K562 (cell line): ENCODE results near the gene RSRC1. TPM values are rescaled to one million over a fixed set of nuclear protein-coding genes. Genes with fewer than 3 reads are reported as not detected.

Experiments used
- DPF2 ChIP-seq: fragments of 450-650 bp; IDR thresholded peaks from 2 replicates; pipeline ENCODE4 v1.6.1; 2016
- HDAC6 ChIP-seq: IDR thresholded peaks from 2 replicates; pipeline ENCODE4 v1.6.1; 2012; ENCODE audit warnings: low read depth, mild to moderate bottlenecking, control low read depth, inconsistent platforms, low read length, moderate library complexity
- JUND ChIP-seq, 2 experiments: IDR thresholded peaks; 2 replicates in 1 of 2; 3 replicates in 1 of 2; pipeline ENCODE4 v1.6.1; 2011; ENCODE audit warnings: borderline replicate concordance in 2 of 2, low read depth in 2 of 2, low read length in 2 of 2, improper control_type of control experiment in 1 of 2, missing biosample characterization in 1 of 2, missing genetic modification characterization in 1 of 2, missing genetic modification reagents in 1 of 2
- SREBF2 ChIP-seq: sonication (generic); formaldehyde crosslinking; IDR thresholded peaks from 2 replicates; pipeline ENCODE4 v1.4.0; 2020; ENCODE audit warnings: mild to moderate bottlenecking, missing genetic modification reagents
- ZNF586 ChIP-seq: fragments of 450-650 bp; formaldehyde crosslinking; conservative IDR thresholded peaks from 2 replicates; pipeline ENCODE4 v1.4.0; 2020; ENCODE audit warnings: mild to moderate bottlenecking, moderate library complexity
- polyA plus RNA-seq, 8 experiments: library from polyadenylated mRNA; depleted of rRNA in 4 of 8; stranded (reverse) in 5 of 8; unstranded in 3 of 8; fragments of >200 nt; fragmentation: Nextera tagmentation in 2 of 8; fragmentation: Illumina TruSeq in 1 of 8; extraction: Ambion mirVana in 2 of 8; extraction: Trizol in 1 of 8; gene quantifications; 2 replicates each; pipeline versions ENCODE4 v1.2.1 to v1.2.3, GENCODE V29; 2011 to 2014; ENCODE audit warnings: inconsistent platforms in 1 of 8, missing spikeins in 1 of 8
- total RNA-seq, 7 experiments: library from RNA; depleted of rRNA in 6 of 7; stranded (reverse); fragments of >200 nt in 6 of 7; fragmentation: Illumina TruSeq in 2 of 7; extraction: Trizol in 2 of 7; gene quantifications; 2 replicates each; pipeline versions ENCODE4 v1.2.1 to v1.2.3, GENCODE V29; 2011 to 2021; ENCODE audit warnings: low replicate concordance in 1 of 7
- TF ChIP-seq, protein P1 (sequence below): fragments of 450-650 bp; IDR thresholded peaks from 2 replicates; pipeline ENCODE4 v1.6.1; 2016; ENCODE audit warnings: mild to moderate bottlenecking, moderate library complexity
- TF ChIP-seq, protein P2 (sequence below): fragments of 150-350 bp; conservative IDR thresholded peaks from 2 replicates; pipeline ENCODE4 v1.6.1; 2014; ENCODE audit warnings: low read length

The RSRC1 gene
- total and polyA plus RNA-seq, 9 of the 15 experiments (the other 6 are each of a cell fraction or from before 2014, with no cell fraction given), result 19.3 to 128 (median 75.5) TPM

DNA sequence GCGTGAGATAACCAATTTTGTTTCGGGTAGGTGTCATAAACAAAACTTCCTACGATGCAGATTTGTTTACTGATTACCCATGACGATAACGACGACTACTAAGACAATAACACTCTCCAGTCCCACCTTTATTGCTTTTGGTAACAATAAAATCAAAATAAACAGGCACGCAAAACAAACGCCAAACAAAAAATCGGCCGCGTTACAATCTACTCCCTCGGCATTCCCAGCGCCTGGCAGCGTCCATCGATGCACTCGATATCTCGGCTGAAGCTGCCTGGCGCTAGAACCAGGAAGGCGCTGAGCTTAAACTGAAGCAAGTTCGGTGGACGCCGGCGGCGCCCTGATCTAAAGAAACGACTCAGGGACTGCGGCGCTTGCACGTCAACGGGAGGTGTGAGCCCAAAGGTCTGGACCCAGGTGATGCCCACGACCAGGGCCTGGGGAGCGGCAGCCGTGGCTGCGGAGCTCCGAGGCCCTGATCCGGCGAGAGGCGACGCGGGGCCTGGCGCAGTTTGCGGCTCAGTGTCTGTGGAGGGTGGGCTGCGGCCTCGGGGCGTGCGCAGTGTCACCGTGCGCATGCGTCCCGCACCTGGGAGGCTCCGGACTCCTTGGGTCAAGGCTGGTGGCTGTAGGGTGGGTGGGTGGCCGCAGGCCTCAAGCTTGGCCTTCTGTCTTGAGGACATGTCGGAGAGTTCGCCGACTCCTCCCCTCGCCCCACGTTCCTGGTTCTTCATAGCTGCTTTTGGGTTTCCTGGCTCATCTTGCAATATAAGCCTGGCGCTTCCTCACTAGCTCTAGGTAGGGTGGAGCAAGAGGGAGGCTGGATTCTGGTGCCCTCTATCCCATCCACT lies at the start of gene RSRC1 (continued):
- TF ChIP-seq, protein P1, sequence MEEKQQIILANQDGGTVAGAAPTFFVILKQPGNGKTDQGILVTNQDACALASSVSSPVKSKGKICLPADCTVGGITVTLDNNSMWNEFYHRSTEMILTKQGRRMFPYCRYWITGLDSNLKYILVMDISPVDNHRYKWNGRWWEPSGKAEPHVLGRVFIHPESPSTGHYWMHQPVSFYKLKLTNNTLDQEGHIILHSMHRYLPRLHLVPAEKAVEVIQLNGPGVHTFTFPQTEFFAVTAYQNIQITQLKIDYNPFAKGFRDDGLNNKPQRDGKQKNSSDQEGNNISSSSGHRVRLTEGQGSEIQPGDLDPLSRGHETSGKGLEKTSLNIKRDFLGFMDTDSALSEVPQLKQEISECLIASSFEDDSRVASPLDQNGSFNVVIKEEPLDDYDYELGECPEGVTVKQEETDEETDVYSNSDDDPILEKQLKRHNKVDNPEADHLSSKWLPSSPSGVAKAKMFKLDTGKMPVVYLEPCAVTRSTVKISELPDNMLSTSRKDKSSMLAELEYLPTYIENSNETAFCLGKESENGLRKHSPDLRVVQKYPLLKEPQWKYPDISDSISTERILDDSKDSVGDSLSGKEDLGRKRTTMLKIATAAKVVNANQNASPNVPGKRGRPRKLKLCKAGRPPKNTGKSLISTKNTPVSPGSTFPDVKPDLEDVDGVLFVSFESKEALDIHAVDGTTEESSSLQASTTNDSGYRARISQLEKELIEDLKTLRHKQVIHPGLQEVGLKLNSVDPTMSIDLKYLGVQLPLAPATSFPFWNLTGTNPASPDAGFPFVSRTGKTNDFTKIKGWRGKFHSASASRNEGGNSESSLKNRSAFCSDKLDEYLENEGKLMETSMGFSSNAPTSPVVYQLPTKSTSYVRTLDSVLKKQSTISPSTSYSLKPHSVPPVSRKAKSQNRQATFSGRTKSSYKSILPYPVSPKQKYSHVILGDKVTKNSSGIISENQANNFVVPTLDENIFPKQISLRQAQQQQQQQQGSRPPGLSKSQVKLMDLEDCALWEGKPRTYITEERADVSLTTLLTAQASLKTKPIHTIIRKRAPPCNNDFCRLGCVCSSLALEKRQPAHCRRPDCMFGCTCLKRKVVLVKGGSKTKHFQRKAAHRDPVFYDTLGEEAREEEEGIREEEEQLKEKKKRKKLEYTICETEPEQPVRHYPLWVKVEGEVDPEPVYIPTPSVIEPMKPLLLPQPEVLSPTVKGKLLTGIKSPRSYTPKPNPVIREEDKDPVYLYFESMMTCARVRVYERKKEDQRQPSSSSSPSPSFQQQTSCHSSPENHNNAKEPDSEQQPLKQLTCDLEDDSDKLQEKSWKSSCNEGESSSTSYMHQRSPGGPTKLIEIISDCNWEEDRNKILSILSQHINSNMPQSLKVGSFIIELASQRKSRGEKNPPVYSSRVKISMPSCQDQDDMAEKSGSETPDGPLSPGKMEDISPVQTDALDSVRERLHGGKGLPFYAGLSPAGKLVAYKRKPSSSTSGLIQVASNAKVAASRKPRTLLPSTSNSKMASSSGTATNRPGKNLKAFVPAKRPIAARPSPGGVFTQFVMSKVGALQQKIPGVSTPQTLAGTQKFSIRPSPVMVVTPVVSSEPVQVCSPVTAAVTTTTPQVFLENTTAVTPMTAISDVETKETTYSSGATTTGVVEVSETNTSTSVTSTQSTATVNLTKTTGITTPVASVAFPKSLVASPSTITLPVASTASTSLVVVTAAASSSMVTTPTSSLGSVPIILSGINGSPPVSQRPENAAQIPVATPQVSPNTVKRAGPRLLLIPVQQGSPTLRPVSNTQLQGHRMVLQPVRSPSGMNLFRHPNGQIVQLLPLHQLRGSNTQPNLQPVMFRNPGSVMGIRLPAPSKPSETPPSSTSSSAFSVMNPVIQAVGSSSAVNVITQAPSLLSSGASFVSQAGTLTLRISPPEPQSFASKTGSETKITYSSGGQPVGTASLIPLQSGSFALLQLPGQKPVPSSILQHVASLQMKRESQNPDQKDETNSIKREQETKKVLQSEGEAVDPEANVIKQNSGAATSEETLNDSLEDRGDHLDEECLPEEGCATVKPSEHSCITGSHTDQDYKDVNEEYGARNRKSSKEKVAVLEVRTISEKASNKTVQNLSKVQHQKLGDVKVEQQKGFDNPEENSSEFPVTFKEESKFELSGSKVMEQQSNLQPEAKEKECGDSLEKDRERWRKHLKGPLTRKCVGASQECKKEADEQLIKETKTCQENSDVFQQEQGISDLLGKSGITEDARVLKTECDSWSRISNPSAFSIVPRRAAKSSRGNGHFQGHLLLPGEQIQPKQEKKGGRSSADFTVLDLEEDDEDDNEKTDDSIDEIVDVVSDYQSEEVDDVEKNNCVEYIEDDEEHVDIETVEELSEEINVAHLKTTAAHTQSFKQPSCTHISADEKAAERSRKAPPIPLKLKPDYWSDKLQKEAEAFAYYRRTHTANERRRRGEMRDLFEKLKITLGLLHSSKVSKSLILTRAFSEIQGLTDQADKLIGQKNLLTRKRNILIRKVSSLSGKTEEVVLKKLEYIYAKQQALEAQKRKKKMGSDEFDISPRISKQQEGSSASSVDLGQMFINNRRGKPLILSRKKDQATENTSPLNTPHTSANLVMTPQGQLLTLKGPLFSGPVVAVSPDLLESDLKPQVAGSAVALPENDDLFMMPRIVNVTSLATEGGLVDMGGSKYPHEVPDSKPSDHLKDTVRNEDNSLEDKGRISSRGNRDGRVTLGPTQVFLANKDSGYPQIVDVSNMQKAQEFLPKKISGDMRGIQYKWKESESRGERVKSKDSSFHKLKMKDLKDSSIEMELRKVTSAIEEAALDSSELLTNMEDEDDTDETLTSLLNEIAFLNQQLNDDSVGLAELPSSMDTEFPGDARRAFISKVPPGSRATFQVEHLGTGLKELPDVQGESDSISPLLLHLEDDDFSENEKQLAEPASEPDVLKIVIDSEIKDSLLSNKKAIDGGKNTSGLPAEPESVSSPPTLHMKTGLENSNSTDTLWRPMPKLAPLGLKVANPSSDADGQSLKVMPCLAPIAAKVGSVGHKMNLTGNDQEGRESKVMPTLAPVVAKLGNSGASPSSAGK, result no peak
- no peak for TF ChIP-seq ZNF586
- no peak for TF ChIP-seq HDAC6
- TF ChIP-seq JUND (IDR thresholded peaks at IDR 0.05; ENCODE audit: borderline replicate concordance, low read depth, low read length), result peak; percentile 48; the same call in 1 of the 2 replicates
- peak; percentile 33; the same call in 2 of the 3 replicates for TF ChIP-seq JUND (tag; IDR thresholded peaks at IDR 0.05; ENCODE audit: borderline replicate concordance, low read depth, low read length)
- TF ChIP-seq SREBF2 (CRISPR knock-in tag), result no peak
- TF ChIP-seq DPF2, result peak; percentile 86
- TF ChIP-seq, protein P2, sequence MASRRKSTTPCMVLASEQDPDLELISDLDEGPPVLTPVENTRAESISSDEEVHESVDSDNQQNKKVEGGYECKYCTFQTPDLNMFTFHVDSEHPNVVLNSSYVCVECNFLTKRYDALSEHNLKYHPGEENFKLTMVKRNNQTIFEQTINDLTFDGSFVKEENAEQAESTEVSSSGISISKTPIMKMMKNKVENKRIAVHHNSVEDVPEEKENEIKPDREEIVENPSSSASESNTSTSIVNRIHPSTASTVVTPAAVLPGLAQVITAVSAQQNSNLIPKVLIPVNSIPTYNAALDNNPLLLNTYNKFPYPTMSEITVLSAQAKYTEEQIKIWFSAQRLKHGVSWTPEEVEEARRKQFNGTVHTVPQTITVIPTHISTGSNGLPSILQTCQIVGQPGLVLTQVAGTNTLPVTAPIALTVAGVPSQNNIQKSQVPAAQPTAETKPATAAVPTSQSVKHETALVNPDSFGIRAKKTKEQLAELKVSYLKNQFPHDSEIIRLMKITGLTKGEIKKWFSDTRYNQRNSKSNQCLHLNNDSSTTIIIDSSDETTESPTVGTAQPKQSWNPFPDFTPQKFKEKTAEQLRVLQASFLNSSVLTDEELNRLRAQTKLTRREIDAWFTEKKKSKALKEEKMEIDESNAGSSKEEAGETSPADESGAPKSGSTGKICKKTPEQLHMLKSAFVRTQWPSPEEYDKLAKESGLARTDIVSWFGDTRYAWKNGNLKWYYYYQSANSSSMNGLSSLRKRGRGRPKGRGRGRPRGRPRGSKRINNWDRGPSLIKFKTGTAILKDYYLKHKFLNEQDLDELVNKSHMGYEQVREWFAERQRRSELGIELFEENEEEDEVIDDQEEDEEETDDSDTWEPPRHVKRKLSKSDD, result no peak
